HEK293T (cell line): ENCODE measurements around the gene ADAMTS18.

ENCODE experiments used
- CTCF ChIA-PET: fragments of 350-600 bp; formaldehyde crosslinking; extraction: SDS; loops from one replicate; lab custom pipeline; 2021; ENCODE audit warnings: antibody characterized with exemption, inconsistent platforms; lab: Yijun Ruan, JAX
- POLR2A ChIA-PET: fragments of 350-600 bp; formaldehyde crosslinking; extraction: SDS; loops from one replicate; lab custom pipeline; 2020; ENCODE audit warnings: antibody characterized with exemption, inconsistent platforms; lab: Yijun Ruan, JAX
- DNase-seq: peaks from one replicate; pipeline ENCODE4 v3.0.0; 2012; ENCODE audit warnings: mixed read lengths; ENCODE audit errors: extremely low spot score
- ARNT ChIP-seq: fragments of 450-650 bp; IDR thresholded peaks from 2 replicates; pipeline ENCODE4 v1.6.1; 2017; ENCODE audit warnings: mild to moderate bottlenecking
- BHLHE40 ChIP-seq: fragments of 450-650 bp; IDR thresholded peaks from 2 replicates; pipeline ENCODE4 v1.6.1; 2016; ENCODE audit warnings: mild to moderate bottlenecking, moderate library complexity, borderline replicate concordance
- CTBP1 ChIP-seq: fragments of 450-650 bp; IDR thresholded peaks from 2 replicates; pipeline ENCODE4 v1.6.1; 2016; ENCODE audit warnings: borderline replicate concordance
- ELF4 ChIP-seq: fragments of 450-650 bp; IDR thresholded peaks from 2 replicates; pipeline ENCODE4 v1.6.1; 2017; ENCODE audit warnings: antibody characterized with exemption
- FOXA1 ChIP-seq: fragments of 450-650 bp; IDR thresholded peaks from 2 replicates; pipeline ENCODE4 v1.6.1; 2016; ENCODE audit warnings: mild to moderate bottlenecking
- FOXK2 ChIP-seq: fragments of 450-650 bp; IDR thresholded peaks from 2 replicates; pipeline ENCODE4 v1.6.1; 2016; ENCODE audit warnings: mild to moderate bottlenecking
- FOXM1 ChIP-seq: fragments of 450-650 bp; IDR thresholded peaks from 2 replicates; pipeline ENCODE4 v1.6.1; 2017; ENCODE audit warnings: mild to moderate bottlenecking, borderline replicate concordance
- HDGF ChIP-seq: fragments of 450-650 bp; IDR thresholded peaks from 2 replicates; pipeline ENCODE4 v1.6.1; 2017; ENCODE audit warnings: antibody characterized with exemption, borderline replicate concordance
- L3MBTL2 ChIP-seq: fragments of 450-650 bp; conservative IDR thresholded peaks from 2 replicates; pipeline ENCODE4 v1.6.1; 2016; ENCODE audit warnings: mild to moderate bottlenecking
- LEF1 ChIP-seq: fragments of 450-650 bp; IDR thresholded peaks from 2 replicates; pipeline ENCODE4 v1.6.1; 2017; ENCODE audit warnings: mild to moderate bottlenecking, borderline replicate concordance
- NFRKB ChIP-seq: fragments of 450-650 bp; IDR thresholded peaks from 2 replicates; pipeline ENCODE4 v1.6.1; 2016; ENCODE audit warnings: mild to moderate bottlenecking, moderate library complexity
- SP1 ChIP-seq: fragments of 450-650 bp; IDR thresholded peaks from 2 replicates; pipeline ENCODE4 v1.6.1; 2017
- SUZ12 ChIP-seq: fragments of 450-650 bp; IDR thresholded peaks from 2 replicates; pipeline ENCODE4 v1.6.1; 2016; ENCODE audit warnings: mild to moderate bottlenecking
- TARDBP ChIP-seq: fragments of 450-650 bp; IDR thresholded peaks from 2 replicates; pipeline ENCODE4 v1.6.1; 2016
- ZNF384 ChIP-seq: fragments of 450-650 bp; IDR thresholded peaks from 2 replicates; pipeline ENCODE4 v1.6.1; 2016
- TF ChIP-seq, protein P1 (sequence below): fragments of 450-650 bp; IDR thresholded peaks from 2 replicates; pipeline ENCODE4 v1.6.1; 2016

ADAMTS18 gene

DNA sequence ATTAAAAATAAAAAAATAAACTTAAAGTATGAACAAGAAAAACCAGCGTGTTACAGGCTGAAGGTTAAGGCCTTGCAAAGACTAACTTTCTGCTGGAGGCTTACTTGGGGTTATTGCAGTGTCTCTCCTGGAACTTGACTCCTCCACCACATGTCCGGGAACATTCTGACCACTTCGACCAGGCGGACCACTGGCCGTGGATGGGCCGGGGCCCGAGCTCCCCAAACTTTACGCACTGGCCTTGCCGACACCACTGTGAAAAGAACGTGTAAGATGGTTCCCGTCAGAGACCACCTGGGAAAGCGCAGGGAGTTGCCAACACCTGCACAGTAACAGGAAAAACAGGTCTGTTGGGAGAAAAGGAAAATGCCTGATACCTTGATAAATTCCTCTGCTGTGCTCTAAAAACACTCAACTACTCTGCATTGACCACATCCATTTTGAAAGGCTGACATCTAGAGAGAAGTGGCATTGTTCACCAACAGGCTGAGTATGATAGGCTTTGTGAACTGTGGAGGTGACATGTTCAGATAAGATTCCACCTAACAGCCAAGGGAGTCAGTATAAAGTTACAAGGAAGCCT, 99.1 kb downstream of the ADAMTS18 start:
- no peak for DNase-seq
- TF ChIP-seq LEF1 (no peak), ARNT (no peak), FOXK2 (no peak), NFRKB (no peak), L3MBTL2 (no peak), CTBP1 (no peak), SP1 (no peak), HDGF (no peak), ELF4 (no peak), FOXM1 (no peak), TARDBP (no peak), FOXA1 (no peak), SUZ12 (no peak)
- TF ChIP-seq, protein P1, sequence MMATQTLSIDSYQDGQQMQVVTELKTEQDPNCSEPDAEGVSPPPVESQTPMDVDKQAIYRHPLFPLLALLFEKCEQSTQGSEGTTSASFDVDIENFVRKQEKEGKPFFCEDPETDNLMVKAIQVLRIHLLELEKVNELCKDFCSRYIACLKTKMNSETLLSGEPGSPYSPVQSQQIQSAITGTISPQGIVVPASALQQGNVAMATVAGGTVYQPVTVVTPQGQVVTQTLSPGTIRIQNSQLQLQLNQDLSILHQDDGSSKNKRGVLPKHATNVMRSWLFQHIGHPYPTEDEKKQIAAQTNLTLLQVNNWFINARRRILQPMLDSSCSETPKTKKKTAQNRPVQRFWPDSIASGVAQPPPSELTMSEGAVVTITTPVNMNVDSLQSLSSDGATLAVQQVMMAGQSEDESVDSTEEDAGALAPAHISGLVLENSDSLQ, result no peak
- CTCF ChIA-PET, result no interaction called here
- POLR2A ChIA-PET, result no interaction called here

DNA sequence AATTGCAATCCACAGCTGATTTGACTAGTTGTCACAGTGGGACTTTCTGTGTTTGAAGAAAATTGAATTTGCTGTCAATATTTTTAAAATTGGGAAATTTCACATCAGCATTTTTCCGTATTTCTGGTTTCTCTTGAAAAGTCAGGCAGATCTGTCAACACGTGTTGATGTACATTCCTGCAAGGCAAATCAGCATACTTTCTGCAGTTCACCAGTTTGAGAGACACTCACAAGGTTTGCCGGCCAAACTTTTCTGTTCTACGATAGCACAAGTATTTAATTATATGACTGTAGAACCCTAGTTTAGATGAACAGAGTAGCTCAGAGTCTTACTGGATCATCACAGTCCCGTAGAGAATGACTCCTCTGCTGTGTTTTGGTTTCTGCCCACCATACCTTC, 102.0 kb downstream of the ADAMTS18 start:
- TF ChIP-seq CTBP1 (no peak), ZNF384 (no peak)
- ChIA-PET POLR2A (interaction anchor here (0.7 kb wide), 1 partner anchor 21 kb away, joined by 3 read pairs; no protein-coding TSS in a partner anchor), CTCF (no interaction called here)
- no peak for DNase-seq

DNA sequence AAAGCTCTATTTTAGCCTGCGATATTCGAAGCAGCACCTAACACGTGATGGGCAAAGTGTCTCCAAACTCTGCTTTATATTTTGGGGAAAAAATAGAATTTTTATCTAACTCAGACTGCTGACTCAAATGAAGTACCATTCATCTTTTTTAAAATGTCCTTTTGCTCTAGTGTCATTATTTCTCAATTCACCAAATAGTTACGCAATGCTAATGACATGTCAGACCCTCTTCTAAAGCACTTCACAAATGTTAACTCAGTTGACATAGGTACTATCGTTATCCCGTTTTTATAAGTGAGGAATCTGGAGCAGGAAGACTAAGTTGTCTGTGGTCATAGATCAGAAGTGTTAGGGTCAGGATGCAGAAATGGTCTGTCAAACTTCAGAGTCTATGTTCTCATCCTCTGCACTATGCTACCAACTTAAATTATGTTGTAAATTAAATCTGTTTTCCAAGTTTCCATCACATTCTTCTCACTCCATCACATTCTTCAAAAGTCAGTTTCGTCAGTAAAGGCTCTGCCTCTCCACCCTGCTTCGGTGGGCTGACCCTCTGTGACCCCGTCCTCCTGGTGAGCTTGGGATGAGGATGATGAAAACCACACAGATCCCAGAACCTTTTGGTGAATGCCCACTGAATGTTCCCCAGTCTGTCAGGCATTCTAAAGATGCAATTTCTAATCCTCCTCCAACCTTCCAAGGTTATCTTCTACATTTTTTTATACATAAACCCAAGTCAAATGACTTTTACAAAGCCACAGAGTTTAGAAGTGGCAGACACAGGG, 102.8 kb downstream of the ADAMTS18 start:
- CTCF ChIA-PET, result interaction anchor here (1.1 kb wide), 1 partner anchor 23 kb away, joined by 3 read pairs; no protein-coding TSS in a partner anchor
- TF ChIP-seq ZNF384 (no peak), NFRKB (no peak), LEF1 (no peak)
- DNase-seq, result no peak
- POLR2A ChIA-PET, result no interaction called here

DNA sequence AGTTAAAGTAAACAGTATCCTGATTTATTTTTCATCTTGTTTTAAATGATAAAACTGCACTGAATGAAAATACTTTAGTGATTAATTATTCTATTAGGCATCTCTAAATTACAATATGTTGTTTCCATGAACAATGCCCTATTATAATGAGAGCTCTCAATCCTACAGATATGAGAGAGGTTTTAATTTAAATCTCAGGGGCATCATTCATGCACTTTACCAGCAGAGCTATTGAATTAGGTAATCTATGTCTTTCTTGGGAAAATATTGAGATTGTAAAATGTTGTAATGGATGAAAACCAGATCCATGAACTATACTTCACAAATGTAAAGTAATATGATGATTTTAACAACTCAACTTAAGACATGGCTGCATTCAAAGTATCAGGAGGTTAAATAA, 103.8 kb downstream of the ADAMTS18 start:
- DNase-seq, result no peak
- ChIA-PET POLR2A (no interaction called here), CTCF (interaction anchor here (1.1 kb wide), 1 partner anchor 22 kb away, joined by 3 read pairs; no protein-coding TSS in a partner anchor)
- no peak for TF ChIP-seq L3MBTL2
- TF ChIP-seq BHLHE40, result no peak
- no peak for TF ChIP-seq FOXK2
- TF ChIP-seq, protein P1, result no peak
- no peak for TF ChIP-seq CTBP1

DNA sequence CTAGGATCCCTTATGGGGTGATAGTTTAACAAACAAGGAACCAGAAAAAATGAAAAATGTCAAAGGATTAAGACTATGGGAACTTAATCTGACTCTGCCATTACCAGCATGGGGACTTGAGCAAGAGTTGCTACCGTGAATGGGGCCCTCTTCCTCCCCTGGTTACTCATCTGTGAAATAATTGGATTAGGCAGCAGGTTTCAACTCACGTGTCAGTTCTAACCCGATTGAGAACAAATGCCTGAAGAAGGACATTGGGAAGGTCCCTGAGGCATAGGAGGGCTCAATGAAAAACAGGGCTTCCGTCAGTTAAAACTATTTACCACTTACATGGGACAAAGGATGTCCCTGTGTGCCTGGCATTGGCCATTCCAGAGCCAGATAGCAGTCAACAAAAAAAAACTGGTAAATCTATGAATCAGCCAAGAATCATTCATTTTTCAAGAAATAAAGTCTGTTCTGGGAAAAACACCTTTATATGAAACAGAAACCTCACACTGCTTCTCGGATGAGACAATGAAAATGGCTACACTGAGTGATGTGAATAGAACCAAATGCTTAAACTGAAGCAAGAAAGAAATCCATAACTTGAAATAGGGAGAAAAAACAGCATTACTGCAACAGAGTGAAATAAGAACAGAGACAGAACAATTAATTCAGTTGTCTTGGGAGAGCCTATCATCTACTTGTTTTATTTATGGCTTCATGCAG, 104.3 kb downstream of the ADAMTS18 start:
- TF ChIP-seq FOXK2 (no peak), ZNF384 (no peak), FOXM1 (no peak), TARDBP (no peak)
- CTCF ChIA-PET, result interaction anchor here (1.1 kb wide), 1 partner anchor 21 kb away, joined by 3 read pairs; no protein-coding TSS in a partner anchor
- no peak for DNase-seq
- POLR2A ChIA-PET, result no interaction called here

DNA sequence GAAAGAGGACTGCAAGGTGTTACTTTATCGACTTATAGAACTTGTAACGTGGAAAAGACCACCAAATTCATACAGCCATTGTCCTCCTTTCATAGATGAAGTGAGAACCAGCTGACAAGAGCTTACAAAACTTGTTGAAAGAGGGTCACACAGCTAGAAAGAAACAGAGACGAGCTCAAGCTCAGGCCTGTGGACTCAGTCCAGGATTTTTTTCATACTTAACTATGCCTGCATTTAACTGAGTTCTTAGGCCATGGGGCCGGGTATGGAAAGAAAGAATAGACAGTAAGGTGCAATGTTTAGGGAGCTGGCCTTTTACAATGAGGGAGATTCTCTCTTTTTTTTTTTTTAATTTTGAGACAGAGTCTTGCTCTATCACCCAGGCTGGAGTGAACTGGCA, 106.1 kb downstream of the ADAMTS18 start:
- no peak for TF ChIP-seq LEF1
- TF ChIP-seq FOXM1, result no peak
- no peak for TF ChIP-seq ARNT
- TF ChIP-seq HDGF, result no peak
- no peak for TF ChIP-seq ELF4
- TF ChIP-seq SP1, result no peak
- no peak for TF ChIP-seq BHLHE40
- no peak for TF ChIP-seq SUZ12
- CTCF ChIA-PET, result no interaction called here
- POLR2A ChIA-PET, result no interaction called here
- DNase-seq, result no peak

DNA sequence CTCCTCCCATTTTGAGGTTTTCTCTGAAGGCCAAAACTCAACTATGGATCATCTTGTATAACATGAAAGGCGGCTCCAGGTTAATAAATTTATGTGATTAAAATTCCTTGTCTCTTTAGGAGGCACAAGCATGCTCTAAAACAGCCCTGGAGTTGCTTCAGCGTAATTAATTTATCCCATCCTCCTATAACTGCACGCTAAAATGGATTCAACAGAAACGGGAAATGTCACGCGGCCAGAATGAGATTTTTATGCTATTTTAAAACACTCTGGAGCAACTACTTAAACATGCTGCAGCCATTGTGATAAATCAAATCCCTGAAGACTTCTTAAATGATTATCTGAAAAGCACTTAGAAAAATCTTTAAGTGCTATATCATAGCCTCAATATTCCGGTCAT, 106.6 kb downstream of the ADAMTS18 start:
- no peak for TF ChIP-seq L3MBTL2
- no peak for TF ChIP-seq NFRKB
- no peak for TF ChIP-seq LEF1
- no peak for TF ChIP-seq SP1
- TF ChIP-seq HDGF, result no peak
- TF ChIP-seq FOXA1, result no peak
- TF ChIP-seq TARDBP, result no peak
- TF ChIP-seq ARNT, result no peak
- TF ChIP-seq, protein P1, result no peak
- TF ChIP-seq BHLHE40, result no peak
- TF ChIP-seq FOXK2, result no peak
- TF ChIP-seq SUZ12, result no peak
- POLR2A ChIA-PET, result no interaction called here
- CTCF ChIA-PET, result no interaction called here
- DNase-seq, result no peak
